SIG-M5 treated with dmso at 0.1 percent for 504 hours (cell line): Measurements from ENCODE around the gene PLCB1.
"Not testable (repeated sequence)": the region's sequence is repeated elsewhere in the genome, so short reads cannot be mapped to it uniquely, and the experiment has no call there.

Experiments used
- DNase-seq: peaks from one replicate; lab custom pipeline; 2025; ENCODE audit not compliant: unreplicated experiment; lab: John Stamatoyannopoulos, UW

PLCB1 gene

GRCh38 chr20:8330785-8331695 is 199.0 kb downstream of the PLCB1 start:
- no peak for DNase-seq

GRCh38 chr20:8331740-8332412 is 199.8 kb downstream of the PLCB1 start:
- DNase-seq: no peak

GRCh38 chr20:8334641-8335040 is 202.6 kb downstream of the PLCB1 start:
- DNase-seq: no peak

GRCh38 chr20:8335059-8335458 is 203.0 kb downstream of the PLCB1 start:
- no peak for DNase-seq

- DNase-seq: no peak
These were observed 203.6 kb downstream of the PLCB1 start for GRCh38 chr20:8335495-8336195.

- DNase-seq: no peak
These were observed 207.3 kb downstream of the PLCB1 start for GRCh38 chr20:8339349-8339748.

- DNase-seq: no peak
These were observed 210.3 kb downstream of the PLCB1 start for GRCh38 chr20:8342391-8342790.

GRCh38 chr20:8344106-8344505 is 212.0 kb downstream of the PLCB1 start:
- no peak for DNase-seq

GRCh38 chr20:8344631-8345030 is 212.6 kb downstream of the PLCB1 start:
- no peak for DNase-seq

GRCh38 chr20:8346700-8347270 is 214.7 kb downstream of the PLCB1 start:
- no peak for DNase-seq

- not testable (repeated sequence) for DNase-seq
These were observed 218.2 kb downstream of the PLCB1 start for GRCh38 chr20:8350225-8350624.

- DNase-seq: no peak
These were observed 220.4 kb downstream of the PLCB1 start for GRCh38 chr20:8352486-8352885.

GRCh38 chr20:8353512-8353911 is 221.4 kb downstream of the PLCB1 start:
- no peak for DNase-seq

GRCh38 chr20:8355453-8355852 is 223.4 kb downstream of the PLCB1 start:
- DNase-seq: no peak

- DNase-seq: no peak
These were observed 224.7 kb downstream of the PLCB1 start for GRCh38 chr20:8356806-8357205.

GRCh38 chr20:8357703-8358102 is 225.6 kb downstream of the PLCB1 start:
- no peak for DNase-seq

- DNase-seq: no peak
These were observed 228.0 kb downstream of the PLCB1 start for GRCh38 chr20:8360035-8360434.

GRCh38 chr20:8361006-8361652 is 229.1 kb downstream of the PLCB1 start:
- DNase-seq: no peak

GRCh38 chr20:8361779-8362178 is 229.7 kb downstream of the PLCB1 start:
- no peak for DNase-seq

- DNase-seq: no peak
These were observed 230.4 kb downstream of the PLCB1 start for GRCh38 chr20:8362457-8362856.
